Stimulated activated naive CD8-positive, alpha-beta T cell treated with anti-CD3 and anti-CD28 coated beads, Interleukin-15, Interleukin-2, amounts not matched to agents 100 ng/mL and 50 ng/mL, for 24 hours (primary cell): Measurements from ENCODE around the gene KRT39.

ENCODE experiments used
- H3K27ac Mint-ChIP-seq: one replicate; pipeline ENCODE4 v1.8.0; 2021; ENCODE audit warnings: mild to moderate bottlenecking, mixed read lengths
- H3K27me3 Mint-ChIP-seq: one replicate; pipeline ENCODE4 v1.8.0; 2021; ENCODE audit warnings: mixed read lengths
- H3K36me3 Mint-ChIP-seq: one replicate; pipeline ENCODE4 v1.8.0; 2021; ENCODE audit warnings: low read depth, mixed read lengths
- H3K4me1 Mint-ChIP-seq: one replicate; pipeline ENCODE4 v1.8.0; 2021; ENCODE audit warnings: low read depth, mixed read lengths
- H3K4me3 Mint-ChIP-seq: one replicate; pipeline ENCODE4 v1.8.0; 2021; ENCODE audit warnings: mild to moderate bottlenecking, mixed read lengths
- H3K9me3 Mint-ChIP-seq: one replicate; pipeline ENCODE4 v1.8.0; 2021; ENCODE audit warnings: mixed read lengths

The KRT39 gene

GRCh38 chr17:40960144-40960543, 6.6 kb downstream of the KRT39 start:
- no peak overlapping the region for H3K27ac Mint-ChIP-seq
- H3K9me3 Mint-ChIP-seq, result no peaks in the 10 kb centered on the region
- H3K4me1 Mint-ChIP-seq, result no peaks in the 10 kb centered on the region
- no peaks in the 10 kb centered on the region for H3K36me3 Mint-ChIP-seq
- H3K4me3 Mint-ChIP-seq, result no peak overlapping the region
- peaks cover 5% of the 10 kb centered on the region for H3K27me3 Mint-ChIP-seq

GRCh38 chr17:40958086-40958953, 8.4 kb downstream of the KRT39 start:
- H3K36me3 Mint-ChIP-seq, result no peaks in the 10 kb centered on the region
- H3K27ac Mint-ChIP-seq, result no peak overlapping the region
- H3K4me3 Mint-ChIP-seq, result no peak overlapping the region
- peaks cover 4% of the 10 kb centered on the region for H3K27me3 Mint-ChIP-seq
- H3K9me3 Mint-ChIP-seq, result no peaks in the 10 kb centered on the region
- H3K4me1 Mint-ChIP-seq, result no peaks in the 10 kb centered on the region

DNA sequence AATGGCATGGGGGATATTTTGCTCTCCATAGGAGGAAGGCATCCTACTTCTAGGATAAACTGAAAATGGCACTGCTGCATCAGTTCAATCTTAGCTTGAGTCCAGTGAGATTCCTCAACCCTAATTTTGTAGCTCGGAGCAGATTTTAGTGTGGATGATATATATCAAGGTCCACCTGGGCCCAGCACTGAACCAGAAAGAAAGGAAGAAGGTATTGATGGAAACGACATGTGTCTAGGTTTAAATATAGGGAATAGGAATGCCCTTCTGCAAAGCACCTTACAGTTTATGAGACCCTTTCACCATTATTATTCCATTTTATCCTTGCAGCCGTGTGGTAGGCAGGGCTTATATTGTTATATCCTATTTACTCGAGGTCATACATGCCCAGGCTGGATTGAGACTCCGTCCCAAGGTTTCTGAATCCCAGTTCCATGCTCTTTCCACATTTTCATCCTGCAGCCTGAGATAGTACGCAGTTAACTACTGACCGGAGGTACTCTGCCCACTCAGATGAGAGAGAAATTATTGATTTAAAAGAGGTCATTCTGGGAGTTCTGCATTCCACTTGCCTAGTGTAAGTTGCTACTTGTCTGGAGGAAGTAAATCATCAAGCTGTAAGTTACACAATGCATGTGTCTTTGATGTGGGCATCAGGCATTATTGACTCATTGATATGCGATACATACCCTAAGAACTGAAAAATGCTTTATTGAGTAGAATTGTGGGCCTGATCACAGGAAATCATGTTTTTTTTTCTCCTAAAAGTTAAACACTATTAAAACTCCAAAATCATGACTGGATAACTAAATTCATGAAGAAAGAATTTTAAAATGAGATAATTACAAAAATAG, 10.1 kb downstream of the KRT39 start:
- Mint-ChIP-seq H3K36me3 (no peaks in the 10 kb centered on the region), H3K4me3 (no peak overlapping the region), H3K9me3 (no peaks in the 10 kb centered on the region), H3K27ac (no peak overlapping the region), H3K27me3 (peaks cover 13% of the 10 kb centered on the region), H3K4me1 (no peaks in the 10 kb centered on the region)

GRCh38 chr17:40953881-40954280, 12.9 kb downstream of the KRT39 start:
- no peak overlapping the region for H3K4me3 Mint-ChIP-seq
- peaks cover 2% of the 10 kb centered on the region for H3K4me1 Mint-ChIP-seq
- no peaks in the 10 kb centered on the region for H3K9me3 Mint-ChIP-seq
- H3K27me3 Mint-ChIP-seq, result peaks cover 34% of the 10 kb centered on the region
- no peak overlapping the region for H3K27ac Mint-ChIP-seq
- no peaks in the 10 kb centered on the region for H3K36me3 Mint-ChIP-seq

GRCh38 chr17:40952661-40953060, 14.1 kb downstream of the KRT39 start:
- Mint-ChIP-seq H3K9me3 (no peaks in the 10 kb centered on the region), H3K36me3 (no peaks in the 10 kb centered on the region), H3K4me3 (no peak overlapping the region), H3K27me3 (peaks cover 46% of the 10 kb centered on the region), H3K4me1 (peaks cover 4% of the 10 kb centered on the region), H3K27ac (no peak overlapping the region)

- Mint-ChIP-seq H3K9me3 (no peaks in the 10 kb centered on the region), H3K27ac (no peak overlapping the region), H3K4me1 (peaks cover 4% of the 10 kb centered on the region), H3K36me3 (no peaks in the 10 kb centered on the region), H3K27me3 (peaks cover 46% of the 10 kb centered on the region), H3K4me3 (no peak overlapping the region)
These were observed 14.6 kb downstream of the KRT39 start for GRCh38 chr17:40952154-40952553.

DNA sequence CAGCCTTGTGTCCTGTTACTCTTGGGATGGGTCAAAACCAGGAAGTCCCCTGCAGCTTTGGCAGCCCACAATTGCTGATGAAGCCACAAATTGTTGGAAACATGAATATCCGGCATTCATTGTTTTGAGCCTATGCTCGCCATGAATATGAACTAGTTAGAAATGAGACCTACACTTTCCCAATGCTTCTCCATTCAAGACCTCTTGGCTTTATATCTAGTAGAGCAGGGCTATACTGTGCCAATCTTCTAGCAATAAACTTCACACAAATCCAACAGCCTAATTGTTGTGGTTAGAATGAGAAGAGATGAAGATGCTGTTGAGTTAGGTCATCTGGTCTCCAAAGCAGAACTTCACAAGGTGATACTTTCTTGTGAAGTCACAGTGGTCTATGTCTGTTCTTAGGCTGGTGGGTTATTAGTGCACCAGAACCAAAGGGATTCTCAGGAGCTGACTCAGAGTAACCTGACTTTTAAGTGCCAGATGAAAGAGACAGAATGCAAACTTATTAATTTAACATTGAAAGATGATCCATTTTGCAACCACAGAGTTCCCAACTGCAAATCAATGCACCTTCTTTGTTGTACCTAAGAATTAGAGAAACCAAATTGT, 15.6 kb downstream of the KRT39 start:
- Mint-ChIP-seq H3K9me3 (no peaks in the 10 kb centered on the region), H3K27ac (no peak overlapping the region), H3K4me1 (peaks cover 4% of the 10 kb centered on the region), H3K36me3 (no peaks in the 10 kb centered on the region), H3K4me3 (no peak overlapping the region), H3K27me3 (peaks cover 54% of the 10 kb centered on the region)

DNA sequence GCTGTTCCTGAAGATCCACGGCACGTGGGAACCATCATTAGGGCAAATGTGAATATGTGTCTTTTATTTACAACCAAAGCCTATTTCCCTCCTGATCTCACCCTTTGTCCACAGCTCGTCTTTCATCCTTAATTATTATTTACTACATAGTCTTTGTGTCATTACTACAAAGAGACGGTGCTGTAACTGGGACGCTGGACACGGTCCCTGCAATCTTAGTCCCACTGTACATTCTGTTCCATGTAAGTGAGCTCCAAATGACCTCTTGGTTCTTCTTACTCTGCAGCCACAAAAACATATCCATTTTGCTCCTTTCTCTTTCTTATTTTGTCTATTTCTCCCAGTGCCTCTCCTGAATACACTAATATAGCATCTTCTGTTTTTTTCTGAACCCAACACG, 16.6 kb downstream of the KRT39 start:
- H3K27ac Mint-ChIP-seq, result no peak overlapping the region
- H3K36me3 Mint-ChIP-seq, result no peaks in the 10 kb centered on the region
- no peaks in the 10 kb centered on the region for H3K9me3 Mint-ChIP-seq
- peaks cover 4% of the 10 kb centered on the region for H3K4me1 Mint-ChIP-seq
- no peak overlapping the region for H3K4me3 Mint-ChIP-seq
- peaks cover 56% of the 10 kb centered on the region for H3K27me3 Mint-ChIP-seq

GRCh38 chr17:40949418-40949817, 17.3 kb downstream of the KRT39 start:
- Mint-ChIP-seq H3K27me3 (peaks cover 57% of the 10 kb centered on the region), H3K27ac (no peak overlapping the region), H3K9me3 (no peaks in the 10 kb centered on the region), H3K4me3 (no peak overlapping the region), H3K4me1 (peaks cover 4% of the 10 kb centered on the region), H3K36me3 (no peaks in the 10 kb centered on the region)

DNA sequence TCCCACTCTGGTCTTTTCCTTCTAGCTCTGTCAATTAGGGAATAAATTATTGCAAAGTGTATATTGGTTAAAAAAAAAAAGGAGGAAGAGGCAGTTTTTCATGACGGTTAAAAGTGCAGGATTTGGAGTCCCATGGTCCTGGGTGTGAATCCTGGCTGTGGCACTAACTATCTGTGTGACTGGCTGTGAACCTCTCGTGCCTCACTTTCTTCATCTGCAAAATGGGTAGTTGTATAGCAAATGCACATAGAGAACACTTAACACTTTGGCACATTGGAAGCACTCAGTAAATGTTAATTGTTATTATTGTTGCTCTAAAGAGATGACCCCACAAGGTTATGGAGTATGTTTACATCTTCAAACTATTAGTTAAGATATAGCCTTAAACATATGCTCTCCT, 18.8 kb downstream of the KRT39 start:
- H3K27me3 Mint-ChIP-seq, result peaks cover 63% of the 10 kb centered on the region
- peaks cover 4% of the 10 kb centered on the region for H3K4me1 Mint-ChIP-seq
- H3K4me3 Mint-ChIP-seq, result no peak overlapping the region
- H3K36me3 Mint-ChIP-seq, result no peaks in the 10 kb centered on the region
- no peaks in the 10 kb centered on the region for H3K9me3 Mint-ChIP-seq
- H3K27ac Mint-ChIP-seq, result no peak overlapping the region

GRCh38 chr17:40945414-40945813, 21.3 kb downstream of the KRT39 start:
- H3K27ac Mint-ChIP-seq, result no peak overlapping the region
- H3K36me3 Mint-ChIP-seq, result no peaks in the 10 kb centered on the region
- H3K9me3 Mint-ChIP-seq, result no peaks in the 10 kb centered on the region

DNA sequence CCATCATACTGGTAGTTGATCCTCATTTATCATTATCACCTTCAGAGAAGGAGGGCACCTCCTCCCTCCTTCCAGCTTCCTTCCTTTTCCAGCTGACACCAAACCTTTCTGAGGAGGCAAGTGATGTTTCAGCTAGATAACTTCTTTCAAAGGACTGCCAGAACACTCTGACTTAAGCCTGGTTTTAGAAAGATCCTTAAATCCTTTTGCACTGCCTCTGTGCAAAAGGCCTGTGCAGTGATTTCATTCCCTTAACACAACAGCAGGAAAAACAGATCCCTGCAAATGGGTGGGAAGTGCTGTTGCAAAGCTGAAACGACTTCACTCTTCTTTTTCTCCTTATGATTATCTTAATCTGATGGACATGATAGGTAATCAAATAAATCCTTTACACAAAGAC, 22.2 kb downstream of the KRT39 start:
- Mint-ChIP-seq H3K36me3 (no peaks in the 10 kb centered on the region), H3K27me3 (peaks cover 38% of the 10 kb centered on the region), H3K27ac (no peak overlapping the region), H3K4me1 (peaks cover 4% of the 10 kb centered on the region), H3K4me3 (no peak overlapping the region), H3K9me3 (no peaks in the 10 kb centered on the region)

More at GRCh38 chr17:40945414-40945813, 21.3 kb downstream of the KRT39 start:
- Mint-ChIP-seq H3K4me1 (peaks cover 4% of the 10 kb centered on the region), H3K4me3 (no peak overlapping the region), H3K27me3 (peaks cover 45% of the 10 kb centered on the region)

GRCh38 chr17:40942553-40942952, 24.2 kb downstream of the KRT39 start:
- H3K4me1 Mint-ChIP-seq, result no peaks in the 10 kb centered on the region
- no peak overlapping the region for H3K27ac Mint-ChIP-seq
- no peak overlapping the region for H3K4me3 Mint-ChIP-seq
- no peaks in the 10 kb centered on the region for H3K9me3 Mint-ChIP-seq
- no peaks in the 10 kb centered on the region for H3K36me3 Mint-ChIP-seq
- H3K27me3 Mint-ChIP-seq, result peaks cover 22% of the 10 kb centered on the region

DNA sequence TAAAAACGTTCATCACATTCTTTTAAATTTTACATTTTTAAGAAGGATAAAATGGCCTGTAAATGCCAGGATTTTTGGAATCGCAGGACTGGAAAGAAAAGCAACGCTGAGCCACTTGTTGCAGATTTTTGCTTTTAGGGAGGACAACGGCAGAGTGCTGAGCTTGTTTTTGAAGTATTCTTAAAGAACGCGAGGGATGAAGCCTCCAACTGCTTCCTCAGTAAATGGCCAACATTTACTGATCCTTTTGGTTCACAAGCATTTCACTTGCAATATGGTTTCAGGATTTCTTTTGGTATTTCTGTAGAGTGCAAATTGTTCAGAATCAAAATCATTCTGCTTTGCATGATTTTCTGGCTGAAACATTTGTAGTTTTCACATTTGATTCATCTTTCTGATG, 26.5 kb downstream of the KRT39 start:
- H3K9me3 Mint-ChIP-seq, result no peaks in the 10 kb centered on the region
- peaks cover 22% of the 10 kb centered on the region for H3K27me3 Mint-ChIP-seq
- H3K36me3 Mint-ChIP-seq, result no peaks in the 10 kb centered on the region
- no peak overlapping the region for H3K4me3 Mint-ChIP-seq
- no peaks in the 10 kb centered on the region for H3K4me1 Mint-ChIP-seq
- no peak overlapping the region for H3K27ac Mint-ChIP-seq

DNA sequence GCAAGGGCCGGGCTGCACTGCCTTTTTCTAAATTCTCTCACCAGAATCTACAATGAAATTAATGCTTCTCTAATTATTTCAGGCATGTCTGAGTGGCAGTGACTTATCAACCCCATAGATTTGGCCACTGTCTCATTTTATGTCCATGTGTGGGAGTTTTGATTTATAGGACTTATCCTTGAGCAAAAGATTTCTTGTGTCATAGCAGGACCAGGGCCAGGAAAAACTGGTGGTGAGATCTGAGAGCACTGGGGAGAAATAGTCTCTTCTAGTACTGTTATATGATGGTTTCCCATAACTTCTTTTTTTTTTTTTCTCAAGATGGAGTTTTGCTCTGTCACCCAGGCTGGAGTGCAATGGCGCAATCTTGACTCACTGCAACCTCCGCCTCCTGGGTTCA, 27.8 kb downstream of the KRT39 start:
- no peaks in the 10 kb centered on the region for H3K9me3 Mint-ChIP-seq
- H3K4me1 Mint-ChIP-seq, result no peaks in the 10 kb centered on the region
- peaks cover 18% of the 10 kb centered on the region for H3K27me3 Mint-ChIP-seq

More for the DNA sequence above, 27.8 kb downstream of the KRT39 start:
- Mint-ChIP-seq H3K27ac (no peak overlapping the region), H3K36me3 (no peaks in the 10 kb centered on the region), H3K4me3 (no peak overlapping the region)
